ENCODE measurements around the gene SLC39A12.

DNA sequence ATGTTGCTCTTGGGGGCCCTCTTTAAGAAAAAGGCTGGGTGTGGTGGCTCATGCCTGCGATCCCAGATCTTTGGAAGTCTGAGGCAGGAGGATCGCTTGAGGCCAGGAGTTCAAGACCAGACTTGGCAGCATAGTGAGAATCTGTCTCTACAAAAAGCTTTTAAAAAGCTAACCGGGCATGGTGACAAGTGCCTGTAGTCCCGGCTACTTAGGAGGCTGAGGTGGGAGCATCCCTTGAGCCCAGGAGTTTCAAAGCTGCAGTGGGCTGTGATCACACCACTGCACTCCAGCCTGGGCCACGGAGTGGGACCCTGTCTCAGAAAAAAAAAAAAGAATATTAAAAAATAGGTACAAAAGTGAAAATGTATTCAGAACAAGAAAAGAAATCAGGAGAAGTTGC is 38.1 kb upstream of the SLC39A12 start:
- TF ChIP-seq, protein P1, sequence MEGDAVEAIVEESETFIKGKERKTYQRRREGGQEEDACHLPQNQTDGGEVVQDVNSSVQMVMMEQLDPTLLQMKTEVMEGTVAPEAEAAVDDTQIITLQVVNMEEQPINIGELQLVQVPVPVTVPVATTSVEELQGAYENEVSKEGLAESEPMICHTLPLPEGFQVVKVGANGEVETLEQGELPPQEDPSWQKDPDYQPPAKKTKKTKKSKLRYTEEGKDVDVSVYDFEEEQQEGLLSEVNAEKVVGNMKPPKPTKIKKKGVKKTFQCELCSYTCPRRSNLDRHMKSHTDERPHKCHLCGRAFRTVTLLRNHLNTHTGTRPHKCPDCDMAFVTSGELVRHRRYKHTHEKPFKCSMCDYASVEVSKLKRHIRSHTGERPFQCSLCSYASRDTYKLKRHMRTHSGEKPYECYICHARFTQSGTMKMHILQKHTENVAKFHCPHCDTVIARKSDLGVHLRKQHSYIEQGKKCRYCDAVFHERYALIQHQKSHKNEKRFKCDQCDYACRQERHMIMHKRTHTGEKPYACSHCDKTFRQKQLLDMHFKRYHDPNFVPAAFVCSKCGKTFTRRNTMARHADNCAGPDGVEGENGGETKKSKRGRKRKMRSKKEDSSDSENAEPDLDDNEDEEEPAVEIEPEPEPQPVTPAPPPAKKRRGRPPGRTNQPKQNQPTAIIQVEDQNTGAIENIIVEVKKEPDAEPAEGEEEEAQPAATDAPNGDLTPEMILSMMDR (optimal IDR thresholded peaks at IDR 0.05 in 1 of 3, IDR thresholded peaks at IDR 0.05 in 1 of 3, conservative IDR thresholded peaks at IDR 0.05 in 1 of 3; ENCODE audit: extremely low read depth in 1 of 3, insufficient read depth in 2 of 3, low read length in 3 of 3), result no peak
- no peak for TF ChIP-seq EZH2 (IDR thresholded peaks at IDR 0.05; ENCODE audit: low read length)

Data from keratinocyte (primary cell).